C4-2B (cell line): Measurements from ENCODE around the gene HNRNPH1.

ENCODE experiments used
- H3K27ac ChIP-seq: fragments of 450-650 bp; 2 replicates; pipeline ENCODE4 v1.5.1; 2017
- CTCF ChIP-seq: fragments of 450-650 bp; conservative IDR thresholded peaks from 2 replicates; pipeline ENCODE4 v1.5.1; 2017; ENCODE audit warnings: mild to moderate bottlenecking
- ZFX ChIP-seq: fragments of 450-650 bp; IDR thresholded peaks from 2 replicates; pipeline ENCODE4 v1.6.1; 2017

Gene HNRNPH1

GRCh38 chr5:179568721-179569120, 54.8 kb downstream of the HNRNPH1 start:
- H3K27ac ChIP-seq = no peak overlapping the region
- TF ChIP-seq CTCF (no peak), ZFX (no peak)

DNA sequence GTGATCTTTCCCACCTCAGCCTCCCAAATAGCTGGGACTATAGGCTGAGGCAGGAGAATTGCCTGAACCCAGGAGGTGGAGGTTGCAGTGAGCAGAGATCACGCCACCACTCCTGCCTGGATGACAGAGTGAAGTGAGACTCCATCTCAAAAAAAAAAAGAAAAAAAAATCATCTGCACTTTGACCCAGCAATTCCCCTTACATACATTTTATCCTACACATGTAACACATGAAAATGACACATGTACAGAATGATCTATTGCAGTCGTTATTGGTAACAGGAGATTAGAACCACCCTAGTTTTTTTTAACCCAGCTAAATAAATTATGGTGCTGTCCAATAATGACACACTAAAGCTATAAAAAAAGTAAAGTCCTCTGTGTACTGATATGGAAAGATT, 58.9 kb downstream of the HNRNPH1 start:
- TF ChIP-seq ZFX (no peak), CTCF (no peak)
- H3K27ac ChIP-seq = no peak overlapping the region
